ENCODE results near the gene PNPLA8. TPM values are rescaled to one million over a fixed set of nuclear protein-coding genes. Genes with fewer than 3 reads are reported as not detected.
"Not testable (repeated sequence)": the region's sequence is repeated elsewhere in the genome, so short reads cannot be mapped to it uniquely, and the experiment has no call there.

The PNPLA8 gene
- total RNA-seq, 4 donors from 2014 or later = 4.8 to 41.9 (median 18.5) TPM

DNA sequence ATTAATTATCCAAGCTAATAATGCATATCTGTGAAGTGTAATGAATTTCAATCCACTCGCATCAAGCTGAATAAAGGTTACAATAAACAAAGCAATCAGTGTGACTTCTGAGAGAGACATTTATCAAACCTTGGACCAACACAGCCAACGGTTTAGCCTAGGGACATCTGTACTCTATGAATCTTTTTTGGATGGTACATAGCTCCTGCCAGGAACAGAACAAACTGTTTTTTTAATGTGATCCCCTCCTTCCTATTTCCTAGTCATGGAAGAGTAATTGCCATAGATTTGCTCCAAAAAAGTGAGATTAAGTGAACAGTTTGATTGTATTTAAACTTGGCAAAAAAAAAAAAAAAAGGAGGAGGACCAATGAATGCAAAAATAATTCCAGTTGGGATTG, 58.5 kb downstream of the PNPLA8 start:
- DNase-seq = no peak
- Histone ChIP-seq H3K27ac (no peak overlapping the region), H3K4me1 (no peaks in the 10 kb centered on the region), H3K9me3 (no peaks in the 10 kb centered on the region), H3K27me3 (no peaks in the 10 kb centered on the region), H3K4me3 (no peak overlapping the region), H3K36me3 (no peaks in the 10 kb centered on the region)
- TF ChIP-seq, protein P1, sequence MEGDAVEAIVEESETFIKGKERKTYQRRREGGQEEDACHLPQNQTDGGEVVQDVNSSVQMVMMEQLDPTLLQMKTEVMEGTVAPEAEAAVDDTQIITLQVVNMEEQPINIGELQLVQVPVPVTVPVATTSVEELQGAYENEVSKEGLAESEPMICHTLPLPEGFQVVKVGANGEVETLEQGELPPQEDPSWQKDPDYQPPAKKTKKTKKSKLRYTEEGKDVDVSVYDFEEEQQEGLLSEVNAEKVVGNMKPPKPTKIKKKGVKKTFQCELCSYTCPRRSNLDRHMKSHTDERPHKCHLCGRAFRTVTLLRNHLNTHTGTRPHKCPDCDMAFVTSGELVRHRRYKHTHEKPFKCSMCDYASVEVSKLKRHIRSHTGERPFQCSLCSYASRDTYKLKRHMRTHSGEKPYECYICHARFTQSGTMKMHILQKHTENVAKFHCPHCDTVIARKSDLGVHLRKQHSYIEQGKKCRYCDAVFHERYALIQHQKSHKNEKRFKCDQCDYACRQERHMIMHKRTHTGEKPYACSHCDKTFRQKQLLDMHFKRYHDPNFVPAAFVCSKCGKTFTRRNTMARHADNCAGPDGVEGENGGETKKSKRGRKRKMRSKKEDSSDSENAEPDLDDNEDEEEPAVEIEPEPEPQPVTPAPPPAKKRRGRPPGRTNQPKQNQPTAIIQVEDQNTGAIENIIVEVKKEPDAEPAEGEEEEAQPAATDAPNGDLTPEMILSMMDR (IDR thresholded peaks at IDR 0.05) = no peak
- TF ChIP-seq EP300 (IDR thresholded peaks at IDR 0.05; ENCODE audit: low read depth) (no peak), POLR2A (IDR thresholded peaks at IDR 0.05) (no peak), POLR2AphosphoS5 (IDR thresholded peaks at IDR 0.05) (no peak)
- in situ Hi-C loops (cut with MboI; ENCODE audit: low pct_ligation_motif_present in 1 of 4, low pct_unique_long_range_greater_than_20kb in 1 of 4, low sequenced_read_pairs in 3 of 4) = no loop called here
- 65 to 70% methylated on average over 2 of the region's 2 CpGs for WGBS, 2 donors (ENCODE audit: low coverage in 1 of 2)
- intact Hi-C loops (cut with DNase I; ENCODE audit: low total_unique reads) = no loop called here

DNA sequence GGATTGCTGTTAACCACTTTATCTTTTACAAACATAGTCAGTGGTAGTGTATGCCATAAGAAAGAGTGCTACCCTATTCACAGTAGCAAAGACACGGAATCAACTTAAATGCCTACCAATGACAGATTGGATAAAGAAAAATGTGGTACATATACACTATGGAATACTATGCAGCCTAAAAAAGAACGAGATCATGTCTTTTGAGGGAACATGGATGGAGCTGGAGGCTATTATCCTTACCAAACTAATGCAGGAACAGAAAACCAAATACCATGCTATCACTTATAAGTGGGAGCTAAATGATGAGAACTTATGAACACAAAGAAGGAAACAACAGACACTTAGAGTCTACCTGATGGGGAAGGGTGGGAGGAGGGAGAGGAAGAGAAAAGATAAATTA, 59.6 kb downstream of the PNPLA8 start:
- H3K4me3 ChIP-seq; H3K4me1 ChIP-seq; H3K27me3 ChIP-seq; H3K36me3 ChIP-seq; in situ Hi-C loops (cut with MboI; ENCODE audit: low pct_ligation_motif_present in 1 of 4, low pct_unique_long_range_greater_than_20kb in 1 of 4, low sequenced_read_pairs in 3 of 4); intact Hi-C loops (cut with DNase I; ENCODE audit: low total_unique reads); H3K27ac ChIP-seq; H3K9me3 ChIP-seq; DNase-seq: not testable (repeated sequence)
- WGBS, 2 donors (ENCODE audit: low coverage in 1 of 2) = 90 to 100% methylated on average over 2 of the region's 2 CpGs

DNA sequence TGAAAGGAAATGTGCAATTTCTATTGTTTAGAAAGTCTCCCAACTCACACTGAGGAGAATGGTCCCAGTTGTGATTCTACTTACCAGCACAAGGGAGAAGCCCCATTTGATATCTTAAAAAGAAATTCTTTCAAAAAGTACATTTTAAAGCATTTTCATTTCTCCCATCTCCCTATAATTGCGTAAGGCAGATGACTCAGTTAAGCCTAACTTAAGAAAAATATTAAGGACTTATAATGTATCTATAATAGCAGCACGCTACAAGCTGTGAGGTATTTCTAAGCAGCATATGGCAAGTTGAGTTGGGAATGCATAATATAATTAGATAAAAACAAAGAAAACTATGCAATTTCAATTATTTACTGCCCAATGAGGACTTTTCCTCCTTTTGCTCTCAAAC, 61.2 kb downstream of the PNPLA8 start:
- Histone ChIP-seq H3K27me3 (peaks cover 2% of the 10 kb centered on the region), H3K4me3 (no peak overlapping the region), H3K27ac (no peak overlapping the region), H3K4me1 (no peaks in the 10 kb centered on the region), H3K36me3 (no peaks in the 10 kb centered on the region), H3K9me3 (no peaks in the 10 kb centered on the region)
- DNase-seq = no peak
- in situ Hi-C loops (cut with MboI; ENCODE audit: low pct_ligation_motif_present in 1 of 4, low pct_unique_long_range_greater_than_20kb in 1 of 4, low sequenced_read_pairs in 3 of 4) (no loop called here), intact Hi-C loops (cut with DNase I; ENCODE audit: low total_unique reads) (no loop called here)
- whole genome bisulfite sequencing, 2 donors (ENCODE audit: low coverage in 1 of 2) = 87 to 92% methylated on average over 2 of the region's 2 CpGs
- TF ChIP-seq, protein P1 (IDR thresholded peaks at IDR 0.05) = no peak
- no peak for TF ChIP-seq POLR2A (IDR thresholded peaks at IDR 0.05)
- TF ChIP-seq EP300 (IDR thresholded peaks at IDR 0.05; ENCODE audit: low read depth) = no peak
- TF ChIP-seq POLR2AphosphoS5 (IDR thresholded peaks at IDR 0.05) = no peak

DNA sequence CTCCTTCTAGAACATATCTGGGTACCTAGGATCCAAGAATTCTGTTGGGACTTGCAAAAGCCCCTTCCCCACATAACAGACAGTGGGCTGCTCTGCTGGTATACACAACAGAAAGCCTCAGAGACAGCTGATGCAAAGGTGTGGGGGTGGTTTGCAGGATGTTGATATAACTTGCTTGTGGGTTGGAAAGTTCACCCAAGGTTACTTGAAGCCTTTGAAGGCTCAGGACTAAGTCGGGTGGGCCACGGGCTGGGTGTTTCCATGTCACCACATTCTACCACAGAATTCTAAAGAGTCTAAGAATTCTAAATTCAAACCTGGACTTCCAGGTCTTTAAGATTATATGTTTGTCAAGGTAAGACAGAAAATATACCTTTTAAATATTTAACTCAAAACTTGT, 62.3 kb downstream of the PNPLA8 start:
- peaks cover 13% of the 10 kb centered on the region for H3K27me3 ChIP-seq
- in situ Hi-C loops (cut with MboI; ENCODE audit: low pct_ligation_motif_present in 1 of 4, low pct_unique_long_range_greater_than_20kb in 1 of 4, low sequenced_read_pairs in 3 of 4) (no loop called here), intact Hi-C loops (cut with DNase I; ENCODE audit: low total_unique reads) (no loop called here)
- H3K4me1 ChIP-seq = no peaks in the 10 kb centered on the region
- DNase-seq = no peak
- 60% methylated on average over 2 of the region's 2 CpGs; no CpG with 5 or more reads in 1 of the 2 donors for WGBS, 2 donors (ENCODE audit: low coverage in 1 of 2)
- H3K27ac ChIP-seq = no peak overlapping the region
- no peaks in the 10 kb centered on the region for H3K36me3 ChIP-seq
- TF ChIP-seq EP300 (IDR thresholded peaks at IDR 0.05; ENCODE audit: low read depth) (no peak), POLR2A (IDR thresholded peaks at IDR 0.05) (no peak), POLR2AphosphoS5 (IDR thresholded peaks at IDR 0.05) (no peak)
- TF ChIP-seq, protein P1 (IDR thresholded peaks at IDR 0.05) = no peak
- no peak overlapping the region for H3K4me3 ChIP-seq
- no peaks in the 10 kb centered on the region for H3K9me3 ChIP-seq

DNA sequence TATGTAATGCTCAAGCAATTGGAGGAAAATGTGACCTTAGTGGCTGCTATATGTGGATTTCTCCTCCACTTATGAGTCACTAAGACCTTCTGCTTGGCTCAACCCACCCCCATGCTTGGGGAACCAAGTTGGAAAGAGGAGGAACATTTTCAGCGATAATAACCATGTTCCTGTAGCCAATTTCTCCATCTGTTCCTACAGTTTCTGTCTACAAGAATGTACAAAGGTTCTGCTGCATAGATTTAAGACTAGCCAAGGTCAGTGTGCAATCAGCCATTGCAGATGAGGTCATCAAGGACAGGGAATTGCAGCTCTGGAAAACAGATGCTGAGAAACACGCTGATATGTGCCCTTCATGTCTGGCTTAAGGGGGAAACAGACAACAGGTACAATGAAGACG, 64.1 kb downstream of the PNPLA8 start:
- WGBS, 2 donors (ENCODE audit: low coverage in 1 of 2) = 87 to 89% methylated on average over 2 to 3 of the region's 3 CpGs
- no peak overlapping the region for H3K27ac ChIP-seq
- no peaks in the 10 kb centered on the region for H3K36me3 ChIP-seq
- TF ChIP-seq POLR2A (IDR thresholded peaks at IDR 0.05) = no peak
- TF ChIP-seq EP300 (IDR thresholded peaks at IDR 0.05; ENCODE audit: low read depth) = no peak
- TF ChIP-seq, protein P1 (IDR thresholded peaks at IDR 0.05) = no peak
- TF ChIP-seq POLR2AphosphoS5 (IDR thresholded peaks at IDR 0.05) = no peak
- H3K4me1 ChIP-seq = peaks cover 0 to under 1% (median under 1%) of the 10 kb centered on the region in 4 donors
- peaks cover 31% of the 10 kb centered on the region for H3K27me3 ChIP-seq
- in situ Hi-C loops (cut with MboI; ENCODE audit: low pct_ligation_motif_present in 1 of 4, low pct_unique_long_range_greater_than_20kb in 1 of 4, low sequenced_read_pairs in 3 of 4) (no loop called here), intact Hi-C loops (cut with DNase I; ENCODE audit: low total_unique reads) (no loop called here)
- H3K9me3 ChIP-seq = no peaks in the 10 kb centered on the region
- no peak overlapping the region for H3K4me3 ChIP-seq
- DNase-seq = no peak

Data from transverse colon (tissue), 4 donors.